IMR-90 (cell line): ENCODE results near the gene XYLT2. TPM values are rescaled to one million over a fixed set of nuclear protein-coding genes. Genes with fewer than 3 reads are reported as not detected.

ENCODE experiments used
- ATAC-seq: fragments of 200-7000 bp; cut with Tn5 transposase; 2 replicates; pipeline ENCODE4 v1.9.1; 2020; ENCODE audit warnings: low read depth, mild to moderate bottlenecking, moderate library complexity
- BruUV-seq: library from RNA; stranded (reverse); fragments of 400-500 nt; replicated peaks from 2 replicates; lab custom pipeline; 2021; lab: Mats Ljungman, UMichigan
- CTCF ChIA-PET: fragments of 300-600 bp; formaldehyde crosslinking; extraction: SDS; loops from one replicate; lab custom pipeline; 2021; ENCODE audit warnings: antibody characterized with exemption; lab: Yijun Ruan, JAX
- POLR2A ChIA-PET: fragments of 300-600 bp; sonication (Branson Sonifier 250); formaldehyde crosslinking; loops from one replicate; lab custom pipeline; 2022; ENCODE audit warnings: antibody characterized with exemption; ENCODE audit not compliant: unreplicated experiment; lab: Charles Lee
- DNase-seq: peaks from one replicate; pipeline ENCODE4 v3.0.0; 2013
- H2AFZ ChIP-seq: replicated peaks from 2 replicates; pipeline ENCODE3; 2013; ENCODE audit warnings: low read length, mild to moderate bottlenecking; ENCODE audit not compliant: poor library complexity
- H2AK5ac ChIP-seq: 2 replicates; pipeline ENCODE4 v1.6.1; 2013; ENCODE audit warnings: low read depth, low read length, inconsistent platforms
- H2AK9ac ChIP-seq: replicated peaks from 2 replicates; pipeline ENCODE3; 2013; ENCODE audit warnings: mild to moderate bottlenecking, low read depth, low read length, moderate library complexity; ENCODE audit not compliant: poor library complexity
- H2BK120ac ChIP-seq: 2 replicates; pipeline ENCODE4 v1.6.1; 2013; ENCODE audit warnings: low read depth, low read length, inconsistent platforms
- H2BK15ac ChIP-seq: 3 replicates; pipeline ENCODE4 v1.6.1; 2013; ENCODE audit warnings: low read depth, low read length, inconsistent platforms
- H2BK20ac ChIP-seq: 2 replicates; pipeline ENCODE4 v1.6.1; 2013; ENCODE audit warnings: low read depth, mild to moderate bottlenecking, inconsistent platforms, low read length, moderate library complexity
- H2BK5ac ChIP-seq: 2 replicates; pipeline ENCODE4 v1.6.1; 2013; ENCODE audit warnings: mild to moderate bottlenecking, low read depth, low read length, inconsistent platforms; ENCODE audit not compliant: poor library complexity, severe bottlenecking
- H3K14ac ChIP-seq: replicated peaks from 2 replicates; pipeline ENCODE4 v1.6.1; 2013; ENCODE audit warnings: low read depth, low read length, inconsistent platforms
- H3K18ac ChIP-seq: 2 replicates; pipeline ENCODE4 v1.6.1; 2013; ENCODE audit warnings: low read depth, low read length, control low read depth
- H3K23ac ChIP-seq: 2 replicates; pipeline ENCODE4 v1.6.1; 2013; ENCODE audit warnings: low read depth, low read length, inconsistent platforms
- H3K27ac ChIP-seq: 2 replicates; pipeline ENCODE4 v1.5.1; 2013; ENCODE audit warnings: mild to moderate bottlenecking, control low read depth, low read length; ENCODE audit not compliant: insufficient read depth
- H3K27me3 ChIP-seq: 2 replicates; pipeline ENCODE4 v1.6.1; 2013; ENCODE audit warnings: low read length; ENCODE audit not compliant: control insufficient read depth, insufficient read depth
- H3K36me3 ChIP-seq: 2 replicates; pipeline ENCODE4 v1.6.1; 2013; ENCODE audit warnings: low read length, mixed read lengths; ENCODE audit not compliant: control insufficient read depth, insufficient read depth
- H3K4ac ChIP-seq: 2 replicates; pipeline ENCODE4 v1.6.1; 2013; ENCODE audit warnings: low read depth, low read length, inconsistent platforms
- H3K4me1 ChIP-seq: 2 replicates; pipeline ENCODE4 v1.6.1; 2013; ENCODE audit warnings: low read length, mixed read lengths; ENCODE audit not compliant: control insufficient read depth, insufficient read depth
- H3K4me2 ChIP-seq: 2 replicates; pipeline ENCODE4 v1.6.1; 2013; ENCODE audit warnings: low read depth, mild to moderate bottlenecking, control low read depth, low read length, moderate library complexity
- H3K4me3 ChIP-seq: 2 replicates; pipeline ENCODE4 v1.5.1; 2013; ENCODE audit warnings: low read depth, mild to moderate bottlenecking, control low read depth, low read length, moderate library complexity; ENCODE audit not compliant: insufficient read depth
- H3K56ac ChIP-seq: 2 replicates; pipeline ENCODE4 v1.6.1; 2013; ENCODE audit warnings: low read length, inconsistent platforms; ENCODE audit not compliant: insufficient read depth; ENCODE audit errors: extremely low read depth
- H3K79me1 ChIP-seq, 2 experiments: 2 replicates each; pipeline ENCODE4 v1.6.1; 2013; ENCODE audit warnings: low read length in 2 of 2, inconsistent platforms in 1 of 2, low read depth in 1 of 2
- H3K9ac ChIP-seq: 2 replicates; pipeline ENCODE4 v1.6.1; 2013; ENCODE audit warnings: low read depth, low read length, control low read depth
- H3K9me1 ChIP-seq: 2 replicates; pipeline ENCODE4 v1.6.1; 2013; ENCODE audit warnings: low read length, inconsistent platforms; ENCODE audit not compliant: insufficient read depth
- H3K9me3 ChIP-seq: 2 replicates; pipeline ENCODE4 v1.6.1; 2013; ENCODE audit warnings: low read length; ENCODE audit not compliant: control insufficient read depth, insufficient read depth
- H4K20me1 ChIP-seq: 2 replicates; pipeline ENCODE4 v1.6.1; 2013; ENCODE audit warnings: low read length, inconsistent platforms; ENCODE audit not compliant: insufficient read depth
- H4K5ac ChIP-seq: 2 replicates; pipeline ENCODE4 v1.6.1; 2013; ENCODE audit warnings: mild to moderate bottlenecking, low read depth, low read length, control low read depth
- H4K8ac ChIP-seq, 2 experiments: 2 replicates each; pipeline ENCODE4 v1.6.1; 2013; ENCODE audit warnings: low read depth in 2 of 2, low read length in 2 of 2, control low read depth in 1 of 2, inconsistent platforms in 1 of 2
- H4K91ac ChIP-seq: 2 replicates; pipeline ENCODE4 v1.6.1; 2013; ENCODE audit warnings: low read depth, low read length, inconsistent platforms; ENCODE audit not compliant: insufficient read depth
- CHD1 ChIP-seq: IDR thresholded peaks from 2 replicates; pipeline ENCODE4 v1.6.1; 2012; ENCODE audit warnings: low read depth, low read length, improper control_type of control experiment
- ELK1 ChIP-seq: fragments of 150-350 bp; IDR thresholded peaks from 2 replicates; pipeline ENCODE4 v1.6.1; 2016; ENCODE audit warnings: low read depth, mild to moderate bottlenecking, low read length, moderate library complexity, borderline replicate concordance
- RAD21 ChIP-seq: IDR thresholded peaks from 2 replicates; pipeline ENCODE4 v1.6.1; 2012; ENCODE audit warnings: low read length, improper control_type of control experiment
- WGBS, 2 experiments: methylation state at CpG; one replicate each; pipeline versions ENCODE4 v1.1.5 to v1.1.7; 2013; ENCODE audit warnings: missing lambda C conversion rate in 2 of 2; ENCODE audit not compliant: insufficient read length in 1 of 2; ENCODE audit errors: extremely low coverage in 2 of 2; 5-methylcytosine and 5-hydroxymethylcytosine counted together
- dilution Hi-C: fragments of 300-500 bp; cut with HindIII; formaldehyde crosslinking; loops from one replicate; pipeline ENCODE4 v1.14.3; 2018; ENCODE audit warnings: low sequenced_read_pairs; ENCODE audit not compliant: unreplicated experiment
- in situ Hi-C: fragments of 300-500 bp; cut with MboI; formaldehyde crosslinking; loops from 3 replicates; pipeline ENCODE4 v1.14.3; 2019; ENCODE audit warnings: low sequenced_read_pairs, inconsistent platforms, mixed read lengths
- intact Hi-C: fragments of 100-400 bp; cut with micrococcal nuclease; formaldehyde crosslinking; loops from 2 replicates; pipeline ENCODE4 v1.10.0; 2022
- polyA plus RNA-seq, 3 experiments: library from polyadenylated mRNA; depleted of rRNA; stranded (reverse); fragments of >200 nt; gene quantifications; 2 replicates each; pipeline ENCODE4 v1.2.3, GENCODE V29; 2012; ENCODE audit warnings: low replicate concordance in 1 of 3
- total RNA-seq: library from RNA; depleted of rRNA; stranded (reverse); fragments of >200 nt; gene quantifications from 2 replicates; pipeline ENCODE4 v1.2.3, GENCODE V29; 2012

The XYLT2 gene
- total and polyA plus RNA-seq, 2 of the 4 experiments (the other 2 are of a cell fraction) = 27.7 to 31.9 TPM

DNA sequence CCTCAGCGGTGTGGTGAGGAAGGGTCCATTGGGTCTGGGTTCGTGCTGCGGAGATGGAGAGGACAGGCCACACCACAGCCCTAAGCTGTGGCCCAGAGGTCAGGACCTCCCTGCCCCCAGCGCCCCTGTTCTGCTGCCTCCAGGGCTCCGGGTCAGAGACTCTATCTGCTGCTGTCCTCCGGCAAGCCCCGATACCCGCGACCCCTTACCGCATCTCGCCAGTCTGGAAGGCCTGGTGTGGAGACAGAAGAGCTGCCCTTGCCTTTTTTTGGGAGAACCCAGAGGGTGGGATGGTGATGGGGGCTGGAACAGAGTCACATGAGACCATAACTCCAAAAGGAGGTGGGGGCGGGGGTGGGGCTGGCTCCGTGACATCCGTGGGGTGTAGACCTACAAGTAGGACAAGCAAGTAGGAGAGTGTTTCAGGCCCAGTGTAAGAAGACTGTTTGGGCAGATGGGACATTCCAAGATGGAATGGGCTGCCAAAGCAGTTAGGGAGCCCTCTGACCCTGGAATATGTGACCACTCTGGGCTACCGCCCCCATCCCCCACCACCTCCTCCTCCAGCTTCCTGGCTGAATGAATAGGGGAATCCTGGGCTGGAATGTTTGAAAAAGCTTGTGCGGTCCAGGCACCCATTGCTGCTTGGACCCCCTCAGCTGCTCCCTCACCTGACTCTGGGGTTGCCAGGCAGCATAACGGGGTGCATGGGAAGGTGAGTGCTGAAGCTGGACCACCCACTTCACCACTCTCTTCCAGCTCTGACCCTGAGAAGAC lies 1.4 kb downstream of the XYLT2 start:
- Histone ChIP-seq H3K4me3 (peak overlapping the region; percentile 95), H4K8ac (peak overlapping the region; percentile 66 to 81; a peak in 2 of 4 replicates), H3K56ac (no peak overlapping the region), H3K18ac (0 out of 2 replicates have a peak overlapping the region, but pooled peaks have one; percentile 1), H4K20me1 (peaks cover 42% of the 10 kb centered on the region), H2BK120ac (no peak overlapping the region), H3K27me3 (0 out of 2 replicates have a peak, but pooled peaks cover 2% of the 10 kb centered on the region), H2AK5ac (peak overlapping the region; percentile 60), H3K36me3 (peaks cover 2% of the 10 kb centered on the region; the same call in 1 of the 2 replicates), H3K14ac (peak overlapping the region; percentile 79), H2AFZ (peak overlapping the region; percentile 96), H3K23ac (peak overlapping the region; percentile 62; the same call in 1 of the 2 replicates), H4K91ac (peak overlapping the region; percentile 78), H3K27ac (peak overlapping the region; percentile 81), H2BK5ac (peak overlapping the region; percentile 82), H2AK9ac (peak overlapping the region; percentile 83), H3K4me2 (peak overlapping the region; percentile 87), H3K9me3 (no peaks in the 10 kb centered on the region), H4K5ac (peak overlapping the region; percentile 28; the same call in 1 of the 2 replicates), H3K79me1 (peaks cover 38 to 62% of the 10 kb centered on the region in 2 experiments), H3K9ac (peak overlapping the region; percentile 89), H3K4me1 (peaks cover 19% of the 10 kb centered on the region), H2BK20ac (no peak overlapping the region), H2BK15ac (no peak overlapping the region; the same call in 2 of the 3 replicates), H3K4ac (peak overlapping the region; percentile 71), H3K9me1 (peaks cover 31% of the 10 kb centered on the region)
- in situ Hi-C loops (no loop called here), dilution Hi-C loops (no loop called here), intact Hi-C loops (no loop called here)
- ATAC-seq = peak; percentile 1; the same call in 1 of the 2 replicates
- 29% methylated on average over 8 of the region's 17 CpGs; no CpG with 5 or more reads in 1 of the 2 experiments for WGBS, 2 experiments
- CTCF ChIA-PET = interaction anchor here (0.5 to 1.0 kb wide), 3 partner anchors 13 to 754 kb away, joined by 3 to 6 read pairs (median 4); no protein-coding TSS in a partner anchor
- BruUV-seq = TSS peak; percentile 18
- POLR2A ChIA-PET = interaction anchor here (0.5 to 0.7 kb wide), 2 partner anchors 13 to 219 kb away, joined by 3 to 7 read pairs; no protein-coding TSS in a partner anchor
- TF ChIP-seq RAD21 (no peak), ELK1 (no peak), CHD1 (no peak)
- peak; percentile 6 for DNase-seq
